Activated CD4-positive, alpha-beta T cell treated with anti-CD3 and anti-CD28 coated beads, Interleukin-2, amount 10 ng/mL, durations not matched to agents 24 days and 14 days (primary cell): ENCODE data around the gene CAMK2N1. TPM values are rescaled to one million over a fixed set of nuclear protein-coding genes. Genes with fewer than 3 reads are reported as not detected.

Experiments used
- DNase-seq: peaks from one replicate; pipeline ENCODE4 v3.0.0; 2022
- H3K27ac Mint-ChIP-seq: one replicate; pipeline ENCODE4 v1.8.0; 2022; ENCODE audit warnings: mild to moderate bottlenecking, mixed read lengths
- H3K27me3 Mint-ChIP-seq: one replicate; pipeline ENCODE4 v1.8.0; 2022; ENCODE audit warnings: mixed read lengths
- H3K36me3 Mint-ChIP-seq: one replicate; pipeline ENCODE4 v1.8.0; 2022; ENCODE audit warnings: low read depth, mild to moderate bottlenecking, mixed read lengths
- H3K4me1 Mint-ChIP-seq: one replicate; pipeline ENCODE4 v1.8.0; 2021; ENCODE audit warnings: mixed read lengths
- H3K4me3 Mint-ChIP-seq: one replicate; pipeline ENCODE4 v1.8.0; 2022; ENCODE audit warnings: mild to moderate bottlenecking, moderate library complexity, mixed read lengths
- H3K9me3 Mint-ChIP-seq: one replicate; pipeline ENCODE4 v1.8.0; 2021; ENCODE audit warnings: mixed read lengths
- intact Hi-C: fragments of 100-400 bp; cut with micrococcal nuclease; formaldehyde crosslinking; loops from one replicate; pipeline ENCODE4 v1.15.1; 2023
- total RNA-seq: library from RNA; stranded (reverse); gene quantifications from 2 replicates; pipeline ENCODE4 v1.2.3, GENCODE V29; 2022

Gene CAMK2N1
- total RNA-seq, 1 donor from 2014 or later: 1.3 TPM

GRCh38 chr1:20493839-20494608 is 8.0 kb upstream of the CAMK2N1 start:
- Mint-ChIP-seq H3K36me3 (peaks cover 5% of the 10 kb centered on the region), H3K27me3 (peaks cover 25% of the 10 kb centered on the region), H3K4me3 (no peak overlapping the region), H3K9me3 (no peaks in the 10 kb centered on the region), H3K4me1 (peaks cover 8% of the 10 kb centered on the region), H3K27ac (no peak overlapping the region)
- peak; percentile 95 for DNase-seq
- intact Hi-C loops: loop anchor here (1.0 to 10.0 kb wide), 4 partner anchors 117 to 579 kb away; no protein-coding TSS in a partner anchor

GRCh38 chr1:20493309-20493708 is 7.3 kb upstream of the CAMK2N1 start:
- Mint-ChIP-seq H3K9me3 (no peaks in the 10 kb centered on the region), H3K27ac (no peak overlapping the region), H3K4me1 (peaks cover 8% of the 10 kb centered on the region), H3K4me3 (no peak overlapping the region), H3K36me3 (no peaks in the 10 kb centered on the region), H3K27me3 (peaks cover 32% of the 10 kb centered on the region)
- intact Hi-C loops: loop anchor here (1.0 to 10.0 kb wide), 3 partner anchors 116 to 579 kb away; no protein-coding TSS in a partner anchor
- DNase-seq: no peak

GRCh38 chr1:20492751-20493150 is 6.7 kb upstream of the CAMK2N1 start:
- H3K36me3 Mint-ChIP-seq: no peaks in the 10 kb centered on the region
- peaks cover 38% of the 10 kb centered on the region for H3K27me3 Mint-ChIP-seq
- no peaks in the 10 kb centered on the region for H3K9me3 Mint-ChIP-seq
- peaks cover 8% of the 10 kb centered on the region for H3K4me1 Mint-ChIP-seq
- H3K4me3 Mint-ChIP-seq: no peak overlapping the region
- DNase-seq: no peak
- no peak overlapping the region for H3K27ac Mint-ChIP-seq
- intact Hi-C loops: loop anchor here (1.0 to 10.0 kb wide), 3 partner anchors 115 to 578 kb away; no protein-coding TSS in a partner anchor

GRCh38 chr1:20491866-20492265 is 5.9 kb upstream of the CAMK2N1 start:
- Mint-ChIP-seq H3K9me3 (no peaks in the 10 kb centered on the region), H3K4me1 (peaks cover 8% of the 10 kb centered on the region), H3K27ac (no peak overlapping the region), H3K36me3 (no peaks in the 10 kb centered on the region), H3K4me3 (no peak overlapping the region), H3K27me3 (peaks cover 47% of the 10 kb centered on the region)
- no peak for DNase-seq
- intact Hi-C loops: loop anchor here (5.0 to 10.0 kb wide), 2 partner anchors 130 to 577 kb away; no protein-coding TSS in a partner anchor

- Mint-ChIP-seq H3K27ac (no peak overlapping the region), H3K4me1 (peaks cover 3% of the 10 kb centered on the region), H3K9me3 (no peaks in the 10 kb centered on the region), H3K27me3 (peaks cover 48% of the 10 kb centered on the region), H3K4me3 (no peak overlapping the region), H3K36me3 (no peaks in the 10 kb centered on the region)
- DNase-seq: no peak
- intact Hi-C loops: loop anchor here (5.0 to 10.0 kb wide), 2 partner anchors 129 to 576 kb away; no protein-coding TSS in a partner anchor
Measured at GRCh38 chr1:20491178-20491577, 5.2 kb upstream of the CAMK2N1 start.

- Mint-ChIP-seq H3K4me3 (peak overlapping the region; percentile 46), H3K27ac (no peak overlapping the region), H3K27me3 (peaks cover 69% of the 10 kb centered on the region), H3K9me3 (no peaks in the 10 kb centered on the region), H3K36me3 (peaks cover 2% of the 10 kb centered on the region), H3K4me1 (peaks cover 9% of the 10 kb centered on the region)
- intact Hi-C loops: no loop called here
- DNase-seq: no peak
Measured at GRCh38 chr1:20487236-20487590, 1.2 kb upstream of the CAMK2N1 start.

- H3K27me3 Mint-ChIP-seq: peaks cover 75% of the 10 kb centered on the region
- intact Hi-C loops: no loop called here
- peaks cover 9% of the 10 kb centered on the region for H3K4me1 Mint-ChIP-seq
- H3K36me3 Mint-ChIP-seq: peaks cover 2% of the 10 kb centered on the region
- no peaks in the 10 kb centered on the region for H3K9me3 Mint-ChIP-seq
- H3K27ac Mint-ChIP-seq: no peak overlapping the region
- peak overlapping the region; percentile 46 for H3K4me3 Mint-ChIP-seq
- DNase-seq: no peak
Measured at GRCh38 chr1:20486457-20487235, 636 bp upstream of the CAMK2N1 start.

- peak overlapping the region; percentile 73 for H3K4me3 Mint-ChIP-seq
- H3K9me3 Mint-ChIP-seq: no peaks in the 10 kb centered on the region
- intact Hi-C loops: no loop called here
Measured at GRCh38 chr1:20484519-20485462, 1.2 kb downstream of the CAMK2N1 start.

GRCh38 chr1:20483833-20484518 is 2.0 kb downstream of the CAMK2N1 start:
- H3K27ac Mint-ChIP-seq: no peak overlapping the region
- peak overlapping the region; percentile 73 for H3K4me3 Mint-ChIP-seq
- H3K27me3 Mint-ChIP-seq: peaks cover 81% of the 10 kb centered on the region
- H3K36me3 Mint-ChIP-seq: peaks cover 2% of the 10 kb centered on the region
- intact Hi-C loops: no loop called here
- no peak for DNase-seq
- no peaks in the 10 kb centered on the region for H3K9me3 Mint-ChIP-seq
- peaks cover 9% of the 10 kb centered on the region for H3K4me1 Mint-ChIP-seq

More at GRCh38 chr1:20484519-20485462, 1.2 kb downstream of the CAMK2N1 start:
- Mint-ChIP-seq H3K27ac (no peak overlapping the region), H3K4me1 (peaks cover 9% of the 10 kb centered on the region), H3K27me3 (peaks cover 81% of the 10 kb centered on the region), H3K36me3 (peaks cover 2% of the 10 kb centered on the region)
- no peak for DNase-seq

GRCh38 chr1:20483098-20483832 is 2.7 kb downstream of the CAMK2N1 start:
- H3K4me3 Mint-ChIP-seq: no peak overlapping the region
- DNase-seq: no peak
- H3K4me1 Mint-ChIP-seq: peaks cover 9% of the 10 kb centered on the region
- intact Hi-C loops: no loop called here
- H3K9me3 Mint-ChIP-seq: no peaks in the 10 kb centered on the region
- peaks cover 2% of the 10 kb centered on the region for H3K36me3 Mint-ChIP-seq
- peaks cover 78% of the 10 kb centered on the region for H3K27me3 Mint-ChIP-seq
- H3K27ac Mint-ChIP-seq: no peak overlapping the region

- H3K36me3 Mint-ChIP-seq: peaks cover 2% of the 10 kb centered on the region
- H3K4me1 Mint-ChIP-seq: peaks cover 9% of the 10 kb centered on the region
- H3K27me3 Mint-ChIP-seq: peaks cover 73% of the 10 kb centered on the region
- no peak overlapping the region for H3K27ac Mint-ChIP-seq
- DNase-seq: no peak
- H3K9me3 Mint-ChIP-seq: no peaks in the 10 kb centered on the region
- no peak overlapping the region for H3K4me3 Mint-ChIP-seq
- intact Hi-C loops: no loop called here
Measured at GRCh38 chr1:20481643-20482498, 4.1 kb downstream of the CAMK2N1 start.
